ENCODE data around the gene ATG13.

DNA sequence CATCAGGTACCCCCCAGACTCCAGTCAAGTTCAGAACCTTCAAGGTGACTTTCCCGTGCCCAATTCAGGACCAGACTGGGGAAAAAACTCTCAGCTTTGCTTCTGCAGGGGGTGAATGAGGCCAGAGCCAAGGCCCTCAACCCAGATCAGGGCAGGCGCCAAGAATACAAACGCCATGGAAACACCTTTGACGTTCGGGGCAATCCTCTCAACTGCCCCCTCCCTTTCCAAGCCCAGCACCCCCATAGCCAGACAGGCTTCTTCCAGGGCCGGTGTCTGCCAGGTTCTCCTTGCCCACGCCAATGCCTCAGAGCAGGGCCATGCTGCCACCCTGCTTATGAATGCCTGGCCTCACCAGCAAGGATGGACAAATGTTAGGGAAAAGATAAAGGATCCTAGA lies 77.3 kb downstream of the ATG13 start:
- no peak for TF ChIP-seq FOXM1 (IDR thresholded peaks at IDR 0.05; ENCODE audit: borderline replicate concordance, low read depth)
- TF ChIP-seq TCF12 (IDR thresholded peaks at IDR 0.05; ENCODE audit: low read depth) = no peak
- no peak for TF ChIP-seq CEBPB (IDR thresholded peaks at IDR 0.05)
- TF ChIP-seq, protein P1, sequence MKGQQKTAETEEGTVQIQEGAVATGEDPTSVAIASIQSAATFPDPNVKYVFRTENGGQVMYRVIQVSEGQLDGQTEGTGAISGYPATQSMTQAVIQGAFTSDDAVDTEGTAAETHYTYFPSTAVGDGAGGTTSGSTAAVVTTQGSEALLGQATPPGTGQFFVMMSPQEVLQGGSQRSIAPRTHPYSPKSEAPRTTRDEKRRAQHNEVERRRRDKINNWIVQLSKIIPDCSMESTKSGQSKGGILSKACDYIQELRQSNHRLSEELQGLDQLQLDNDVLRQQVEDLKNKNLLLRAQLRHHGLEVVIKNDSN (IDR thresholded peaks at IDR 0.05) = no peak
- no peak for TF ChIP-seq TEAD4 (IDR thresholded peaks at IDR 0.05)
- no peak for TF ChIP-seq TAF1 (IDR thresholded peaks at IDR 0.05; ENCODE audit: low read depth)
- no peak for TF ChIP-seq CREB1 (IDR thresholded peaks at IDR 0.05; ENCODE audit: low read depth)
- no peak for TF ChIP-seq EP300 (IDR thresholded peaks at IDR 0.05; ENCODE audit: borderline replicate concordance)
- TF ChIP-seq YY1 (IDR thresholded peaks at IDR 0.05; ENCODE audit: low read depth) = no peak
- no peak for TF ChIP-seq ZBTB7A (IDR thresholded peaks at IDR 0.05; ENCODE audit: low read depth)
- no peak for TF ChIP-seq EGR1 (IDR thresholded peaks at IDR 0.05)
- TF ChIP-seq, protein P2, sequence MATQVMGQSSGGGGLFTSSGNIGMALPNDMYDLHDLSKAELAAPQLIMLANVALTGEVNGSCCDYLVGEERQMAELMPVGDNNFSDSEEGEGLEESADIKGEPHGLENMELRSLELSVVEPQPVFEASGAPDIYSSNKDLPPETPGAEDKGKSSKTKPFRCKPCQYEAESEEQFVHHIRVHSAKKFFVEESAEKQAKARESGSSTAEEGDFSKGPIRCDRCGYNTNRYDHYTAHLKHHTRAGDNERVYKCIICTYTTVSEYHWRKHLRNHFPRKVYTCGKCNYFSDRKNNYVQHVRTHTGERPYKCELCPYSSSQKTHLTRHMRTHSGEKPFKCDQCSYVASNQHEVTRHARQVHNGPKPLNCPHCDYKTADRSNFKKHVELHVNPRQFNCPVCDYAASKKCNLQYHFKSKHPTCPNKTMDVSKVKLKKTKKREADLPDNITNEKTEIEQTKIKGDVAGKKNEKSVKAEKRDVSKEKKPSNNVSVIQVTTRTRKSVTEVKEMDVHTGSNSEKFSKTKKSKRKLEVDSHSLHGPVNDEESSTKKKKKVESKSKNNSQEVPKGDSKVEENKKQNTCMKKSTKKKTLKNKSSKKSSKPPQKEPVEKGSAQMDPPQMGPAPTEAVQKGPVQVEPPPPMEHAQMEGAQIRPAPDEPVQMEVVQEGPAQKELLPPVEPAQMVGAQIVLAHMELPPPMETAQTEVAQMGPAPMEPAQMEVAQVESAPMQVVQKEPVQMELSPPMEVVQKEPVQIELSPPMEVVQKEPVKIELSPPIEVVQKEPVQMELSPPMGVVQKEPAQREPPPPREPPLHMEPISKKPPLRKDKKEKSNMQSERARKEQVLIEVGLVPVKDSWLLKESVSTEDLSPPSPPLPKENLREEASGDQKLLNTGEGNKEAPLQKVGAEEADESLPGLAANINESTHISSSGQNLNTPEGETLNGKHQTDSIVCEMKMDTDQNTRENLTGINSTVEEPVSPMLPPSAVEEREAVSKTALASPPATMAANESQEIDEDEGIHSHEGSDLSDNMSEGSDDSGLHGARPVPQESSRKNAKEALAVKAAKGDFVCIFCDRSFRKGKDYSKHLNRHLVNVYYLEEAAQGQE (IDR thresholded peaks at IDR 0.05; ENCODE audit: low read depth) = no peak
- TF ChIP-seq, protein P3, sequence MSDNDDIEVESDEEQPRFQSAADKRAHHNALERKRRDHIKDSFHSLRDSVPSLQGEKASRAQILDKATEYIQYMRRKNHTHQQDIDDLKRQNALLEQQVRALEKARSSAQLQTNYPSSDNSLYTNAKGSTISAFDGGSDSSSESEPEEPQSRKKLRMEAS (IDR thresholded peaks at IDR 0.05) = no peak
